Thoracic aorta (tissue), 2 donors: ENCODE data around the gene NDUFAF8. TPM values are rescaled to one million over a fixed set of nuclear protein-coding genes. Genes with fewer than 3 reads are reported as not detected.

ENCODE experiments used
- ATAC-seq: fragments of 150-250 bp; one replicate; pipeline ENCODE4 v1.8.0; 2017; ENCODE audit warnings: low read depth; ENCODE audit not compliant: insufficient number of reproducible peaks, low FRiP score
- DNase-seq: peaks from one replicate; pipeline ENCODE4 v3.0.0-alpha.2; 2020; ENCODE audit warnings: low spot score
- H3K27ac ChIP-seq, 2 donors: fragments of 200-600 bp; sonication (generic); 1 replicate in 1 of 2; 2 replicates in 1 of 2; pipeline ENCODE4 v1.5.1; 2016; ENCODE audit warnings: mild to moderate bottlenecking in 2 of 2, moderate library complexity in 2 of 2
- H3K27me3 ChIP-seq: fragments of 200-600 bp; sonication (generic); replicated peaks from 2 replicates; pipeline ENCODE4 v1.6.0; 2016; ENCODE audit warnings: mild to moderate bottlenecking; ENCODE audit not compliant: insufficient read depth
- H3K36me3 ChIP-seq: fragments of 200-600 bp; sonication (generic); one replicate; pipeline ENCODE4 v1.5.1; 2016
- H3K4me1 ChIP-seq, 2 donors: fragments of 200-600 bp; sonication (generic); 1 replicate in 1 of 2; 2 replicates in 1 of 2; pipeline versions ENCODE4 v1.5.1 to v1.6.0; 2016; ENCODE audit warnings: low read depth in 2 of 2, mild to moderate bottlenecking in 1 of 2; ENCODE audit not compliant: control insufficient read depth in 1 of 2
- H3K4me3 ChIP-seq: fragments of 200-600 bp; sonication (generic); 2 replicates; pipeline ENCODE4 v1.5.1; 2016; ENCODE audit warnings: mild to moderate bottlenecking
- H3K9me3 ChIP-seq: fragments of 200-600 bp; sonication (generic); 2 replicates; pipeline ENCODE4 v1.5.1; 2016
- CTCF ChIP-seq: fragments of 200-600 bp; sonication (generic); IDR thresholded peaks from one replicate; pipeline ENCODE4 v1.5.1; 2019; ENCODE audit warnings: antibody characterized with exemption
- total RNA-seq, 2 donors: library from RNA; depleted of rRNA; stranded (reverse); fragments of >200 nt; gene quantifications; one replicate each; pipeline versions ENCODE4 v1.1.0 to v1.2.3, GENCODE V29; 2016

Gene NDUFAF8
- total RNA-seq, 2 donors from 2014 or later: 17.8 to 19.5 TPM

- ATAC-seq (no peak), DNase-seq (no peak)
- Histone ChIP-seq H3K4me3 (no peak overlapping the region), H3K27ac (no peak overlapping the region), H3K4me1 (peaks cover 4 to 14% of the 10 kb centered on the region in 2 donors), H3K9me3 (no peaks in the 10 kb centered on the region), H3K36me3 (peaks cover 13% of the 10 kb centered on the region), H3K27me3 (no peaks in the 10 kb centered on the region)
- TF ChIP-seq CTCF: no peak
These were observed 36.8 kb upstream of the NDUFAF8 start for GRCh38 chr17:81202318-81202717.

- ATAC-seq: no peak
- Histone ChIP-seq H3K27me3 (no peaks in the 10 kb centered on the region), H3K4me3 (no peak overlapping the region), H3K4me1 (peaks cover 4 to 14% of the 10 kb centered on the region in 2 donors), H3K36me3 (peaks cover 8% of the 10 kb centered on the region), H3K9me3 (no peaks in the 10 kb centered on the region), H3K27ac (no peak overlapping the region)
- no peak for TF ChIP-seq CTCF
- DNase-seq: no peak
These were observed 36.0 kb upstream of the NDUFAF8 start for GRCh38 chr17:81203136-81203535.

GRCh38 chr17:81204578-81204977 is 34.5 kb upstream of the NDUFAF8 start:
- no peak for TF ChIP-seq CTCF
- ATAC-seq (no peak), DNase-seq (no peak)
- H3K27me3 ChIP-seq: no peaks in the 10 kb centered on the region
- H3K4me3 ChIP-seq: no peak overlapping the region
- no peaks in the 10 kb centered on the region for H3K9me3 ChIP-seq
- H3K36me3 ChIP-seq: peaks cover 3% of the 10 kb centered on the region
- H3K27ac ChIP-seq: no peak overlapping the region
- peaks cover 4 to 14% of the 10 kb centered on the region in 2 donors for H3K4me1 ChIP-seq

GRCh38 chr17:81206166-81206565 is 33.0 kb upstream of the NDUFAF8 start:
- ATAC-seq (no peak), DNase-seq (no peak)
- Histone ChIP-seq H3K36me3 (peaks cover 3% of the 10 kb centered on the region), H3K4me1 (peaks cover 4 to 26% of the 10 kb centered on the region in 2 donors), H3K4me3 (no peak overlapping the region), H3K9me3 (no peaks in the 10 kb centered on the region), H3K27ac (no peak overlapping the region), H3K27me3 (no peaks in the 10 kb centered on the region)
- TF ChIP-seq CTCF: no peak

GRCh38 chr17:81206657-81207056 is 32.5 kb upstream of the NDUFAF8 start:
- ATAC-seq (no peak), DNase-seq (no peak)
- TF ChIP-seq CTCF: no peak
- no peak overlapping the region for H3K4me3 ChIP-seq
- no peaks in the 10 kb centered on the region for H3K27me3 ChIP-seq
- peaks cover 4 to 30% of the 10 kb centered on the region in 2 donors for H3K4me1 ChIP-seq
- H3K36me3 ChIP-seq: peaks cover 3% of the 10 kb centered on the region
- no peaks in the 10 kb centered on the region for H3K9me3 ChIP-seq
- H3K27ac ChIP-seq: no peak overlapping the region
